NCI-H82 (cell line): Measurements from ENCODE around the gene MSH4.
"Not testable (repeated sequence)": the region's sequence is repeated elsewhere in the genome, so short reads cannot be mapped to it uniquely, and the experiment has no call there.

Experiments used
- DNase-seq: peaks from one replicate; lab custom pipeline; 2025; lab: John Stamatoyannopoulos, UW

The MSH4 gene

DNA sequence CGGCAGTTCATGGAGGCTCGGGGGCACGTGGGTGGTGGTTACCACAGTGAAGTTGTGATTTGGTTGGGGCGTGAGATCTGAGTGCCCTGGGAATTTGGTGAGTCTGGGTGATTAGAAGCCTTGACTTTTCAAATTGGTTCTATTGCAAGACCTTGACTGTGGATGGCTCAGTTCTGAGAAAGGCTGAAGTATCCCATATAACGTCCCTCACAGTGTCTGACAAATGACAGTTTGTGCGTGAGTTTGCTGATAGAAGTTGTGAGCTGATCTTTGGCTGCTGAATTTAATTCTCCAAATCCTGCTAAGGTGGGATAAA is 549 bp downstream of the MSH4 start:
- no peak for DNase-seq

DNA sequence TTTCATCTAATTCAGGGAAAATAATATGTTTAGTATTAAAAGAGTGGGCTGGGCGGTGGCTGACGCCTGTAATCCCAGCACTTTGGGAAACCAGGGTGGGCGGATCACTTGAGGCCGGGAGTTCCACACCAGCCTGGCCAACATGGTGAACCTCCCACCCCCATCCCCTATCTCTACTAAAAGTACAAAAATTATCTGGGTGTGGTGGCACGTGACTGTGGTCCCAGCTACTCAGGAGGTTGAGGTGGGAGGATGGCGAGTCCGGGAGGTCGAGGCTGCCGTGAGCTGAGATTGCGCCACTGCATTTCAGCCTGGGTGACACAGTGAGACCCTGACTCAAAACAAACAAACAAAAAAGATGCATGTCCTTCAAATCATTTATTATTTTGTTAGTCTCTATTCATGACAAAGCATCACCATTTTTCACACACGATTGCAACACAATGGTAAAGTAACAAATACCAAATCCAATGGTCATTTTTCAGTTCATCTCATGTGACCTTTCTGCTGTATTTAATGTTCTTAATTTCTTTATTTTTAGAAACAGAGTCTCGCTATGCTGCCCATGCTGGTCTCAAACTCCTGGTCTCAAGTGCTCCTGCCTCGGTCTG is 1.0 kb downstream of the MSH4 start:
- no peak for DNase-seq

DNA sequence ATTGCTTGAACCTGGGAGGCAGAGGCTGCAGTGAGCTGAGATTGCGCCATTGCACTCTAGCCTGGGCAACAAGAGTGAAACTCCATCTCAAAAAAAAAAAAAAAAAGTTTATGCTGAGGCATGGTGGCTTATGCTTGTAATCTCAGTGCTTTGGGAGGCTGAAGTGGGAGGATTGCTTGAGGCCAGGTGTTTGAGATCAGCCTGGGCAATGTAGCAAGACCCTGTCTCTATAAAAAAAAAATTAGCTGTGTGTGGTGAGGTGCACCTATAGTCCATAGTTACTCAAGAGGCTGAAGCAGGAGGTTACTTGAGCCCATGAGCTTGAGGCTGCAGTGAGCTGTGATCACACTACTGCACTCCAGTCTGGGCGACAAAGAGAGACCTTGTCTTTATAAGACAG is 4.8 kb downstream of the MSH4 start:
- not testable (repeated sequence) for DNase-seq

DNA sequence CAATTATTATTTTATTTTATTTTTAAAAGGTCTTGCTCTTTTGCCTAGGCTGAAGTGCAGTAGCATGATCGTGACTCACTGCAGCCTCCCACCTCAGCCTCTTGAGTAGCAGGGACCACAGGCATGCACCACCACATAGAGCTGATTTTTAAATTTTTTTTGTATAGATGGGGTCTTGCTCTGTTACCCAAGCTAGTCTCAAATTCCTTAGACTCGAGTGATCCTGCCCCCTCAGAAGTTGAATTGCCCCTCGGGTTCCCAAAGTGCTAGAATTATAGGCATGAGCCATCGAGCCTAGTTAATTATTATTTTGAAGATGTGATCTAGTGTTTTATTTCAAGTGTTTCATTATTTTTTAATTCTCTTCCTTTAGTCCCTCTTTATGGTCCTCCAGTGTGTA is 12.2 kb downstream of the MSH4 start:
- no peak for DNase-seq

DNA sequence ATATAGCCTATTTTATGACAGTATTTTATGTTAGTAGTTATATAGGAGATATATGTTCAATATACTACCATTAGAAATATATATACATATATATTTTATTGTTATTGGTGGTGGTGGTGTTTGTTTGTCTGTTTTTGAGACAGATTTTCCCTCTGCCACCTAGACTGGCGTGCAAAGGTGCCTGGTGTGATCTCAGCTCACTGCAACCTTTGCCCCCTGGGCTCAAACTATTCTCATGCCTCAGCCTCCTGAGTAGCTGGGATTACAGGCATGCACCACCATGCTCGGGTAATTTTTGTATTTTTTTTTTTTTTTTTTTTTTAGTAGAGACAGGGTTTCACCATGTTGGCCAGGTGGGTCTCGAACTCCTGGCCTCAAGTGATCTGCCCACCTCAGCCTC is 13.4 kb downstream of the MSH4 start:
- DNase-seq = not testable (repeated sequence)

DNA sequence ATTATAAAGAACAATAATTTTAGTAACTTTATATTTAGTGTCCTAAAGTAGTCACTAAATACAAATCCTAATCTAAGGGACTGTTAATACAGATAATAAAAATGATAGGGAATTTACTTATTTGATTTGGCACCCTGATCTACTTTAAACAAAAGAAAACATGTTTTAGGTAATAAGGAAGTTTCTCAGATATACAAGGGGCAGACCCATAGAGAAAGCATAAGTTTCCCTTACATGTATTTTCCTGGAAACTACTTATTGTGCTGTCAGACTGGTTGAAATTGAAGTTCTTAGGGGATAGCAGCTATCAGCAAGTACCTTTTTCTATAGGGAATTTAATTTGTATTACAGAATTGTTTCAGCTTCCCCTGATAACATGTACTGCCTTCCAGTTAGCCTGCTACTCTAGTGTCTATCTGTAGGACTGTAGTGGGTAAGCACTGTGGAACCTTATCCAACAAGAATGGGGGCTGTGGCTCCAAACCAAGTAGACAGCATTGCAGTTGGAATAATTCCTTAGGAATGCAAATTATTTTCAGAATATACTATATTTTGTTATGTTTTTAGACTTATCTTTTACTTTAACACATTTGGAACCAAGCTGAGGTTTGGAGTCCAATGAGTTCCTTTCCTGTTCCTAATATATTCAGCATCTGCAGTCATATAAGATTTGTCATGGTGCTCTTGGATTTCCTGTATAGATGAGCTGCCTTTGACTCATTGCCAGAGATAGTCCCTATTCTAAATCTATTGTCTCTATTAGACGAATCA is 14.7 kb downstream of the MSH4 start:
- DNase-seq = no peak

DNA sequence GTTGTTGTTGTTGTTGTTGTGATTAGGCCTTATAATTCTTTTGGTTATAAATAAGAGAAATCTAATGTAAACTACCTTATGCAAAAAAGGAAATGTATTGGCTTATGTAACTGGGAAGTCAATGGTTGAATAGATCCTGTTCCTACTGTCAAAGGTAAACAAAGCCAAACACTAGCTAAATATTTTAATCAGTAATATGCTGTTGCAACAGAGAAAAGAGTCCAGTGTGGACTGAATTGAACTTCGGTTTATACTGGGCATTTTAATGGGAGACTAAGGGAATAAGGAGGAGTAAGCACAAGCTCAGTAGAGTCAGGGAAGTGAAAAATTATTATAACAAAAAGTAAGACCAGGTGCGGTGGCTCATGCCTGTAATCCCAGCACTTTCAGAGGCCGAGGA is 15.4 kb downstream of the MSH4 start:
- no peak for DNase-seq

DNA sequence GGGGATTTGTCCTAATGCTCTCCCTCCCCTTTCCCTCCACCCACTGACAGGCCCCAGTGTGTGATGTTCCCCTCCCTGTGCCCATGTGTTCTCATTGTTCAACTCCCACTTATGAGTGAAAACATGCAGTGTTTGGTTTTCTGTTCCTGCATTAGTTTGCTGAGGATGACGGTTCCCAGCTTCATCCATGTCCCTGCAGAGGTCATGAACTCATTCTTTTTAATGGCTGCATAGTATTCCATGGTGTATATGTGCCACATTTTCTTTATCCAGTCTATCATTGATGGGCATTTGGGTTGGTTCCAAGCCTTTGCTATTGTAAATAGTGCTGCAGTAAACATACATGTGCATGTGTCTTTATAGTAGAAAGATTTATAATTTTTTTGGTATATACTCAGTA is 26.9 kb downstream of the MSH4 start:
- not testable (repeated sequence) for DNase-seq

DNA sequence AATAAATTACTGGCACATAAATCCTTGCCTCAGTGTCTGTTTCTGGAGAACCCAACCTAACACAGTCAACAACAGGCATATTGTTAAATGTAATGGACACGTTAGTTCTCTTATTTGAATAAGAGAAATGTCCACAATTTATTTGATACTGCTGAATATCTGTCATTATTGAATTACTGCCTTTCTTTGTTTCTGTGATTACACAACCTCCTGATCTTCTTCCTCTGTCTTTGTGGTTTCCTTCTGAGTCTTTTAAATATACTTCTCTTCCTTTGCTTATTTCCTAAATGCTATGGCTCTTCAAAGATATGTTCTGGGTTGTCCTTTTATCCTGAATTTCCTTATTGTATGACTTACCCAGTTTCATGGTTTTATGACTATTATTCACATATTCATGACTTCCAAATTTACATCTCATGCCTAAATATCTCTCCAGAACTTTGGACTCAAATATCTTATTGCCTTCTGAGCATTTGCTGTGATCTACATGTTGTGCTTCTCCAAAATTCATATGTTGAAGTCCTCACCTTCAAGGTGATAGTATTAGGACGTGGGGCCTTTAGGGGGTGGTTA is 39.9 kb downstream of the MSH4 start:
- no peak for DNase-seq

DNA sequence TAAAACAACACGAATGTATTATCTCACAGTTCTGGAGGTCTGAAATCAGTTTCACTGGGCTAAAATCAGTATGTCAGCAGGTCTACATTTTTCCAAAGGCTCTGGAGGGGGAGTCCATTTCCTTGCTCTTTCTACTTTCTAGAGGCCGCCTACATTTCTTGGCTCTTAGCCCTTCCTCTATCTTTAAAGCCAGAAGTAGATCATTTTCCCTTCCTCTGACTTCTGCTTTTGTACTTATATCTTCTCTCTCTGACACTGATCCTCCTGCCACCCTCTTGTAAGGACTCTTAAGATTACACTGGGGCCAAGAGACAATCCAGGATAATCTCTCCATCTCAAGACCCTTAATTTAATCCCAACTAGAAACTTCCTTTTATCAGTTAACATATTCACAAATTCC is 41.4 kb downstream of the MSH4 start:
- DNase-seq = peak; percentile 21

DNA sequence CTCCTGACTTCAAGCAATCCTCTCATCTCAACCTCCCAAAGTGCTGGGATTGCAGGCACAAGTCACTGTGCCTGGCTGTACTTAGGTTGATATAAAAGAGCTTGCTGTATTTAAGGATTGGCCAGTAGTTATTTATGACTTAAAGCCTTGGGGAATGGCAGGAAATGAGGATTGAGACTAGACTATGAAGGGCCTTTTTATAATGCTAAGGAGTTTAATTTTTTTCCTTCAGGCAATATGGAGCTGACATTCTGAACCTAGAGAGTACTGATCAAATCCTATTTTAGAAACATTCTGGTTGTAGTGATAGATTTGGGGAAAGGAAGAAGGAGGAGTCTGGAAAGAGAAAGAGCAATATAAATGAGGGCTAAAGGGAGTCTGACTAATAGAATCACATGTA is 44.7 kb downstream of the MSH4 start:
- DNase-seq = no peak

DNA sequence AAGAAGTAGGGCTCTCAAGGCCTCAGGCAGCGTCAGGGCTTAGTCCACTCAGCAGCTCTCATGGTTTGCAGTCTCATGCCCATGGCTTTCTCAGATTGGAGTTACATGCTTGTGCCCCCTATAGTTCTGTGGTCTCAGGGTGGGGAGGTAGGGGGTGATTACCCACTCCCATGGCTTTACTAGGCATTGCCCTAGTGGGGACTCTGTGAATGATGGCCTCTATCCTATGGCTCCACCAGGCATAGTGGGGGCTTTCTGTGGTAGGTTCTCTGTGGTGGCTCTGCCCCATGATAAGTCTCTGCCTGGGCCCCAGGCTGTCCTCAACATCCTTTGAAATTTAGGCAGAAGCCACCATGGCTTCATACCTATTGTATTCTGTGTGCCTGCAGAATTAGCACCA is 48.9 kb downstream of the MSH4 start:
- no peak for DNase-seq

DNA sequence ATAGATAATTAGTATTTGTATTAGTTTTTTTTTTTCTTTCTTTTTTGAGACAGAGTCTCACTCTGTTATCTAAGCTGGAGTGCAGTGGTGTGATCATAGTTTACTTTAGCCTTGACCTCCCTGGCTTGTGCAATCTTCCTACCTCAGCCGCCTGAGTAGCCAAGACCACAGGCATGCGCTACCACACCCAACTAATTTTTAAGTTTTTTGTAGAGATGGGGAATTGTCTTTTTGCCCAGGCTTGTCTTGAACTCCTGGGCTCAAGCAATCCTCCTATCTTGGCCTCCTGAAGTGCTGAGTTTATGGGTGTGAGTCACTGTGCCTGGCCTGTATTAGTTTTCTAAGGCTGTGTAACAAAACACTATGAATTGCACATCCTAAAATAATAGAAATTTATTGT is 58.3 kb downstream of the MSH4 start:
- DNase-seq = no peak

DNA sequence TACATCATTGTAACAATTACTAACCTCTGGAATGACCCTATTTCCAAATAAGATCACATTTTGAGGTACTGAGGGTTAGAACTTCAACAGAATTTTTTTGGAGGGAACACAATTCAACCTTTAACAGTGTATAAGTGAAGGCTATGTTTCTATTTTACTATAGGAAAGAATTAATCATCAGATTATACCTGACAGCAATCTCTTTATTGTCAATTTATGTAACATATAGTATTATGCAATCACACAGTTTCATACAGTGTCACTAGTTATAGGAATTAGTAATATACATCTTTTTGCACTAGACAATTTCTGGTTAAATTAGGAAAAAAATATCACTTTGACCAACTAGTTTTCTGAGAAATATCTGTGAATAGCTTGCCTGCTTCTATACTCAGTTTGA is 59.1 kb downstream of the MSH4 start:
- DNase-seq = no peak

DNA sequence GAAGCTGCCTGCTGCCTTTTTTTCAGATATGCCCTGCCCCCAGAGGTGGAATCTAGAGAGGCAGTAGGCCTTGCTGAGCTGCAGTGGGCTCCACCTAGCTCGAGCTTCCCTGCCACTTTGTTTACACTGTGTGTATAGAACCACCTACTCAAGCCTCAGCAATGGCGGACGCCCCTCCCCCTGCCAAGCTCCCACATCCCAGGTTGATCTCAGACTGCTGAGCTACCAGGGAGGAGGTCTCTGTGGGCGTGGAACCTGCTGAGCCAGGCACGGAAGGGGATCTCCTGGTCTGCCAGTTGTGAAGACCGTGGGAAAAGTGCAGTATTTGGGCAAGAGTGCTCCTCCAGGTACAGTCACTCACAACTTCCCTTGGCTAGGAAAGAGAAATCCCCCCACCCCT is 65.1 kb downstream of the MSH4 start:
- no peak for DNase-seq

DNA sequence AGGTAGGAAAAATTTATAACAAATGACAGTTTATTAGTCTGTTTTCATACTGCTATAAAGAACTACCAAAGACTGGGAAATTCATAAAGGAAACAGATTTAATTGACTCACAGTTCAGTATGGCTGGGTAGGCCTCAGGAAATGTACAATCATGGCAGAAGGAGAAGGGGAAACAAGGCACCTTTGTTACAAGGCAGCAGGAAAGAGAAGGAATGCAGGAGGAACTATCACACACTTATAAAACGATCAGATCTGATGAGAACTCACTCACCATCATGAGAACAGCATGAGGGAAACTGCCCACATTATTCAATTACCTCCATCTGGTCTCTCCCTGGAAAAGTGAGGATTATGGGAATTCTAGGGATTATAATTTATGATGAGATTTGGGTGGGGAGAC is 74.3 kb downstream of the MSH4 start:
- peak; percentile 10 for DNase-seq

DNA sequence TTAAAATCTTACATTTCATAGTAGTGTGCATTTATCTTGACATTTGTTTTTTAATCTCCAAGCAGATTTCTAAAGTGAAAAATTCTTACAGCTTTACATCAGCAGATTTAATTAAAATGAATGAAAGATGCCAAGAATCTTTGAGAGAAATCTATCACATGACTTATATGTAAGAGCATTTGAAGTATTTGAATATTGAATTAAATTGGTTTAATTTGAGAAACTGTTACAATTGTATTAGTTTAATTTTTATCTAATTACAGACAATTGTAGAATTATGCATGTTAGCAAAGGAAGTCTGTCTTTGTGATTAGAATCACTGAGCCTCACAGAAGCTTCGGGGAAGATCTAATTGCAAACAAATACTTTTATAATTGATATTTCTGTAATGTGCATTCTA is 83.3 kb downstream of the MSH4 start:
- no peak for DNase-seq

DNA sequence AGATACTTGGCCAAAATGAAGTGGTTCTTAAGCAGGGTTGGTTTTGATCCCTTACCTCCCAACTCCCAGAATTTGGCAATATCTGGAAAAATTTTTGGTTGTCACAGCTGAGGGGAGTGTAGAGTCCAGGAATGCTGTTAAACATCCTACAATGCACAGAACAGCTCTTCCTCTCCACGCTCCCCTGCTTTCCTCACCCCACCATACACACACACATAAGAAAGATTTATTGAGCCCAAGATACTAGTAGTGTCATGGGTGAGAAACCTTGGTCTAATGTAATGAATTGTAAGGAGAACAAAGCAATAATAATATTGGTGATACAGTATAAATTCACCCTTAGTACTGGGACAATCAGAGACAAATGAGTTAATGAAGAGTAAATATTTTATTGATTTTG is 87.8 kb downstream of the MSH4 start:
- peak; percentile 5 for DNase-seq

DNA sequence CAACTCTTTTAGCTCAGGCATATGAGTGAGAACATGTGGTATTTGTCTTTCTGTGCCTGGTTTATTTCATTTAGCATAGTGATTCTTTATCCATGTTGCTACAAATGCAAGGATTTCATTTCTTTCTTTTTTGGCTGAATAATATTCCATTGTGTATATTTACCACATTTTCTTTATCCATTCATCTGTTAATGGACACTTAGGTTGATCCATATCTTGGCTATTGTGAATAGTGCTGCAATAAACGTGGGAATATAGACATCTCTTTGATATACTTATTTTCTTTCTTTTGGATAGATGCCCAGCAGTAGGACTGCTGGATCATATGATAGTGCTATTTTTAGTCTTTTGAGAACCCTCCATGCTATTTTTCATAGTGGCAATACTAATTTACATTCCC is 104.7 kb downstream of the MSH4 start:
- no peak for DNase-seq

DNA sequence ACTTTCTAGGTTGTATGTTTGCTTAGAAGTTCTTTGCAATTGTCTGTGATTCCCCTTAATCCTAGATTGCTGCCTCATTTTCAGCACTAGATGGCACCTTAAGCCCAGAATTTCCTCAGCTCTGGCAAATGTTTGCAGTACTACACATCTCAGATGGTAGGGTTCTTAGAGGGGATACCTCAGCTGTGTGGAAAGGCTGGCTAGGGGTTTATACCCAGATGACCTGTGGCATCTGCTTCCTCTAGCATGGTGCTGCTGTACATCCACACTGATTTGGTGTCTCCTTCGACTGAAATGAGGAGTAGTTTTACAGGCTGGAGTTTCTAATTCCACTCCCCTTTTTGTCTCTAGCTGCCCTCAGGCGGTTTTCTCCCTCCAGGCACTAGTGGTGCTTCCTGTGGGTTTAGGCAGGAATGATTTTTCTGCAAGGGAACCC is 112.1 kb downstream of the MSH4 start:
- peak; percentile 82 for DNase-seq

DNA sequence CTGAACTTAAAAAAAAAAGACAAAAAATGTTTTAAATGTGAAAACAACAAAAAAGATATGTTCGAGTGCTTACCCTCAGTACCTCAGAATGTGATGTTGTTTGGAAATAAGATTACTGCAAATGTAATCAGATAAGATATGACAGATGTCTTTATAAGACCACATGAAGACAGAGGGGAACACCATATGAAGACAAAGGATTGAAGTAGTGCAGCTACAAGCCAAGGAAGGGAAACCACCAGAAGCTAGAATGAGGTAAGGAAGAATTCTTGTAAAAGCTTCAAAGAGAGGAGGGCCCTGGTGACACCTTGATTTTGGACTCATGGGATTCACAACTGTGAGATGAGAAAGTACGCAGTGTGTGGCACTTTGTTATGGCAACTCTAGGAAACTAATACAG is 120.2 kb downstream of the MSH4 start:
- peak; percentile 21 for DNase-seq

DNA sequence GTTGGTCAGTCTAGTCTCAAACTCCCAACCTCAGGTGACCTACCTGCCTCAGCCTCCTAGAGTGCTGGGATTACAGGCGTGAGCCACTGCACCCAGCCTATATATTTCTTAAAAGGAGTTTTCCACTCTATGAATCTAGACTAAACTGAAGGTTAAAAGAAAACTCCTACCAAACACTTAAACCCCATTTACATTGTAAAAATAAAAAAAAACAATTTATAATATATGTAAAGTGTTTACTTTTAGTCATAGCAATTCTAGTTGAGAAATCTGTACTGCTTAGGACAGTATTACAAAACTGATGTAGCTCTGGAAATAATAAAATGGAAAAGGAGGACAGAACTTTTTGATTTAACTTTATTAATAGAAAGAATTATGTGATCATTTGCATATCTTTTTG is 126.0 kb downstream of the MSH4 start:
- no peak for DNase-seq

DNA sequence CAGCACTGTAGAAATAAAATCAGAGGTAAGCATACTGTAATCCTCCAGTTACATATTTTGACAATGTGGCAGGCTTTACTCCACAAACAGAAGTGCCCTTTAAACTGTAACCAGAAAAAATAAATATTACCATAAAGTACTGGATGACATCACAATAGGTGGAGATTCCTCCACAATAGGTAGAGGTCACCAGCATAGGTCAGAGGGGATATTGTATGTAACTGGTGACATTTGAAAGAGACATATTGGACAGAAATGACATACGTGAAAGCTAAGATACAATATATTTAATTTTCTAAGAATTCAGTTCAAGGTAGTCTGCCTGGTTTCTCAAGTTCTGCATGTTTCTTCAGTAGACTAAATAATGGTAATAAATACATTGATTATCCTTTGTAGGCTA is 135.6 kb downstream of the MSH4 start, which contains the start of gene ASB17:
Gene ASB17, minus strand, starts transcription at position 101 of the 400 bp plus-strand sequence. CDS start 113 bp downstream, outside the sequence.
- no peak for DNase-seq

DNA sequence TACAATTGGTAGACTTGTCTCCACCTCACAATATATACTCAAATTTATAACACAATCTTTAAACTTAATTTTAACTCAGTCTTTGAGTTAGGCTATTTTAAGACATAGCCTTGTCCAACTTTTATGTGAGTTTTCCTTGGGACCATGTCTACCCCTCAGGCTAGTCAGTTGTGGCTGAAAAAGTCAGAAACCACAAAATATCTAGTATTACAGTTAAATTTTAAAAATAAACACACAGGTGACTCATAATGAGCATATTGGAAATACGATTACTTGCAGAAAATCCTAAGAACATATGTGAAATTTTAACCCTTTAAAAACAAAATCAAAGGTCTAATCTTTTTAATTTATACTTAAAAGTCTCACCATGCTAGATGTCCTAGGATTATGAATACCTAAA is 140.4 kb downstream of the MSH4 start:
- DNase-seq = no peak
